Right forelimb (tissue), 1 donor: ENCODE data around the gene EXOSC7.
A peak's percentile ranks its signal among the peaks of the same experiment; 100 is the strongest.
"Not testable (repeated sequence)": the region's sequence is repeated elsewhere in the genome, so short reads cannot be mapped to it uniquely, and the experiment has no call there.

Source experiments
- DNase-seq: peaks from one replicate; pipeline ENCODE4 v3.0.0-alpha.2; 2018

The EXOSC7 gene

GRCh38 chr3:45026038-45026437 is 50.0 kb downstream of the EXOSC7 start, which contains the start of gene CLEC3B:
Gene CLEC3B (plus strand): TSS chr3:45026303. CDS start chr3:45026363, 60 bp downstream.
- peak; percentile 77 for DNase-seq

GRCh38 chr3:45026957-45027356 is 50.9 kb downstream of the EXOSC7 start:
- DNase-seq, result peak; percentile 71

GRCh38 chr3:45027441-45027840 is 51.4 kb downstream of the EXOSC7 start:
- no peak for DNase-seq

GRCh38 chr3:45029216-45029615 is 53.2 kb downstream of the EXOSC7 start:
- no peak for DNase-seq

GRCh38 chr3:45029661-45030060 is 53.6 kb downstream of the EXOSC7 start:
- no peak for DNase-seq

- DNase-seq, result no peak
Observed at GRCh38 chr3:45031531-45031930, 55.5 kb downstream of the EXOSC7 start.

GRCh38 chr3:45032113-45032512 is 56.1 kb downstream of the EXOSC7 start:
- DNase-seq, result no peak

- DNase-seq, result no peak
Observed at GRCh38 chr3:45033791-45034190, 57.7 kb downstream of the EXOSC7 start.

GRCh38 chr3:45034612-45035252 is 58.7 kb downstream of the EXOSC7 start:
- no peak for DNase-seq

- DNase-seq, result peak; percentile 73
Observed at GRCh38 chr3:45035441-45036301, 59.6 kb downstream of the EXOSC7 start.

GRCh38 chr3:45037720-45038455 is 61.8 kb downstream of the EXOSC7 start:
- peak; percentile 90 for DNase-seq

GRCh38 chr3:45041666-45042065 is 65.6 kb downstream of the EXOSC7 start:
- no peak for DNase-seq

- DNase-seq, result no peak
Observed at GRCh38 chr3:45042162-45042561, 66.1 kb downstream of the EXOSC7 start.

- DNase-seq, result no peak
Observed at GRCh38 chr3:45043728-45044299, 67.8 kb downstream of the EXOSC7 start.

- no peak for DNase-seq
Observed at GRCh38 chr3:45048244-45048643, 72.2 kb downstream of the EXOSC7 start.

- no peak for DNase-seq
Observed at GRCh38 chr3:45049807-45050206, 73.8 kb downstream of the EXOSC7 start.

GRCh38 chr3:45051685-45052084 is 75.6 kb downstream of the EXOSC7 start:
- DNase-seq, result no peak

- DNase-seq, result not testable (repeated sequence)
Observed at GRCh38 chr3:45053805-45054195, 77.8 kb downstream of the EXOSC7 start.

GRCh38 chr3:45054196-45054857 is 78.3 kb downstream of the EXOSC7 start:
- DNase-seq, result no peak

GRCh38 chr3:45055032-45055410 is 79.0 kb downstream of the EXOSC7 start:
- DNase-seq, result no peak

- no peak for DNase-seq
Observed at GRCh38 chr3:45055411-45056143, 79.5 kb downstream of the EXOSC7 start.
